HepG2 (cell line): ENCODE data around the gene PPM1M. TPM values are rescaled to one million over a fixed set of nuclear protein-coding genes. Genes with fewer than 3 reads are reported as not detected.

ENCODE experiments used
- AKAP8 ChIP-seq: sonication (generic); formaldehyde crosslinking; IDR thresholded peaks from 2 replicates; pipeline ENCODE4 v1.5.1; 2020; ENCODE audit warnings: mild to moderate bottlenecking, missing genetic modification reagents
- ARID4A ChIP-seq: sonication (generic); formaldehyde crosslinking; IDR thresholded peaks from 2 replicates; pipeline ENCODE4 v1.5.0; 2020; ENCODE audit warnings: mild to moderate bottlenecking, missing genetic modification reagents, borderline replicate concordance
- CBFB ChIP-seq: sonication (generic); formaldehyde crosslinking; IDR thresholded peaks from 2 replicates; pipeline ENCODE4 v1.4.0; 2020; ENCODE audit warnings: missing genetic modification reagents
- ETV5 ChIP-seq: IDR thresholded peaks from 2 replicates; pipeline ENCODE4 v1.6.1; 2018; ENCODE audit warnings: missing biosample characterization, missing genetic modification reagents, inconsistent platforms, borderline replicate concordance
- MXD1 ChIP-seq: sonication (generic); formaldehyde crosslinking; IDR thresholded peaks from 2 replicates; pipeline ENCODE4 v1.4.0; 2020; ENCODE audit warnings: mild to moderate bottlenecking, missing genetic modification reagents
- SMAD3 ChIP-seq: sonication (generic); formaldehyde crosslinking; IDR thresholded peaks from 2 replicates; pipeline ENCODE4 v1.4.0; 2020; ENCODE audit warnings: missing genetic modification reagents
- YEATS2 ChIP-seq: sonication (generic); formaldehyde crosslinking; IDR thresholded peaks from 2 replicates; pipeline ENCODE4 v1.4.0; 2020; ENCODE audit warnings: missing genetic modification reagents, borderline replicate concordance
- ZNF740 ChIP-seq: sonication (generic); formaldehyde crosslinking; IDR thresholded peaks from 2 replicates; pipeline ENCODE4 v1.4.0; 2020; ENCODE audit warnings: missing genetic modification reagents
- polyA plus RNA-seq, 8 experiments: library from polyadenylated mRNA; depleted of rRNA in 3 of 8; stranded (reverse) in 7 of 8; unstranded in 1 of 8; fragments of >200 nt; fragmentation: Illumina TruSeq in 4 of 8; extraction: Trizol in 4 of 8; gene quantifications; 2 replicates each; pipeline versions ENCODE4 v1.2.1 to v1.2.3, GENCODE V29; 2011 to 2016; ENCODE audit warnings: low read depth in 4 of 8, missing spikeins in 1 of 8, mixed read lengths in 1 of 8; ENCODE audit not compliant: insufficient read depth in 1 of 8
- total RNA-seq, 5 experiments: library from RNA; depleted of rRNA; stranded (reverse); fragments of >200 nt; fragmentation: Illumina TruSeq; extraction: Trizol; gene quantifications; 2 replicates each; pipeline ENCODE4 v1.2.3, GENCODE V29; 2016; ENCODE audit warnings: low read depth in 1 of 5
- TF ChIP-seq, protein P1 (sequence below): sonication (generic); formaldehyde crosslinking; IDR thresholded peaks from 2 replicates; pipeline ENCODE4 v1.8.0; 2022; ENCODE audit warnings: mild to moderate bottlenecking, missing genetic modification reagents, borderline replicate concordance
- TF ChIP-seq, protein P2 (sequence below): sonication (generic); formaldehyde crosslinking; IDR thresholded peaks from 2 replicates; pipeline ENCODE4 v1.5.0; 2020; ENCODE audit warnings: mild to moderate bottlenecking, missing genetic modification reagents, borderline replicate concordance

Gene PPM1M
- total and polyA plus RNA-seq, 2 of the 13 experiments (the other 11 are each of a cell fraction or from before 2014, with no cell fraction given): 2.5 to 5.9 TPM

DNA sequence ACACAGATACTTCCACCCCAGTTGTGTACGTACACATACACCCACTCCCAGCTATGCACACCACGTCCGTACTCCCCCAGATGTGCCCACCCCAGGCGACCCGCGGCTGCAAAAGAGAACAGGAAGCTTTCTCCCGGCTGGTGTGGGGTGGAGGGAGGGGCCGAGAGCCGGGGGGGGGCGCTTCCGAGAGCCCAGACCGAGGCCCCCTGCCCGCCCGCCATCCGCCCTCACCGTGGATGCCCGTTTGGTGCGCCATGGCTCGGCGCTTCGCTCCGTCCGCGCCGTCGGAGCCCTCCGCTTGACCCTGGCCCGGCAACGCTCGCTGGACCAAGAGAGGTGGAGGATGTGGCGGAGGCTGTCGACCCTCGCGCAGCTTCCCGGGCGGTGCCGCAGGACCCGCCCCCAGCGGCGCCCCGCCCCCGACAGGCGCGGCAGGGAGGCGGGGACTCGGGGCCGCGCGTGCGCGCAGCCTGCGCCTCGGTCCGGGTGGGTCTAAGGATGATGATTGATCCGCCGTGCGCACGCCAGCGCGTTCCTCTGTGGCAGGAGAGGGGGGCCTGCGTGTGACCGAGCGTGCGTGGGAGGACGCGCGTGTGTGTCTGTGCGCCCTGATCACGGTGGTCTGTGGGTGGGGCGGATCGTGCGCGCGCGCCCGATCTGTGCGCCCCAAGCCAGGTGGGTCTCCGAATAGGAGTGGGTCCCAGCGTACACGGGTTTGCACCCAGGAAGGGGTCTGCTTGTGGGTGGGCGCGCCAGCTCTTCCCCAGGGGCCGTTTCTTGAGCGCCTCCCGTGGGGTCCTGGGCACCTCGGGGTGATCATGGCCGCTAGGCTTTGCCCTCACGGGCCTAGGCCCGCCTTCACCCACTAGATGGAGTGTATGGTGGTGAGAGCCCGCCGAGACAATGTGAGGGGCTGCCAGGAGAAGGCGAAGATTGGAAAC lies 6.5 kb upstream of the PPM1M start, which contains the start of gene TWF2 (continued):
- TF ChIP-seq CBFB: peak; percentile 76; the same call in 1 of the 2 replicates
- no peak for TF ChIP-seq YEATS2
- 0 out of 2 replicates have a peak, but pooled peaks have one; percentile 0 for TF ChIP-seq SMAD3 (CRISPR knock-in tag)
- TF ChIP-seq, protein P1, sequence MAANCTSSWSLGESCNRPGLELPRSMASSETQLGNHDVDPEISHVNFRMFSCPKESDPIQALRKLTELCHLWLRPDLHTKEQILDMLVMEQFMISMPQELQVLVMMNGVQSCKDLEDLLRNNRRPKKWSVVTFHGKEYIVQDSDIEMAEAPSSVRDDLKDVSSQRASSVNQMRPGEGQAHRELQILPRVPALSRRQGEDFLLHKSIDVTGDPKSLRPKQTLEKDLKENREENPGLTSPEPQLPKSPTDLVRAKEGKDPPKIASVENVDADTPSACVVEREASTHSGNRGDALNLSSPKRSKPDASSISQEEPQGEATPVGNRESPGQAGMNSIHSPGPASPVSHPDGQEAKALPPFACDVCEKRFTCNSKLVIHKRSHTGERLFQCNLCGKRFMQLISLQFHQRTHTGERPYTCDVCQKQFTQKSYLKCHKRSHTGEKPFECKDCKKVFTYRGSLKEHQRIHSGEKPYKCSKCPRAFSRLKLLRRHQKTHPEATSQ: no peak
- TF ChIP-seq, protein P2, sequence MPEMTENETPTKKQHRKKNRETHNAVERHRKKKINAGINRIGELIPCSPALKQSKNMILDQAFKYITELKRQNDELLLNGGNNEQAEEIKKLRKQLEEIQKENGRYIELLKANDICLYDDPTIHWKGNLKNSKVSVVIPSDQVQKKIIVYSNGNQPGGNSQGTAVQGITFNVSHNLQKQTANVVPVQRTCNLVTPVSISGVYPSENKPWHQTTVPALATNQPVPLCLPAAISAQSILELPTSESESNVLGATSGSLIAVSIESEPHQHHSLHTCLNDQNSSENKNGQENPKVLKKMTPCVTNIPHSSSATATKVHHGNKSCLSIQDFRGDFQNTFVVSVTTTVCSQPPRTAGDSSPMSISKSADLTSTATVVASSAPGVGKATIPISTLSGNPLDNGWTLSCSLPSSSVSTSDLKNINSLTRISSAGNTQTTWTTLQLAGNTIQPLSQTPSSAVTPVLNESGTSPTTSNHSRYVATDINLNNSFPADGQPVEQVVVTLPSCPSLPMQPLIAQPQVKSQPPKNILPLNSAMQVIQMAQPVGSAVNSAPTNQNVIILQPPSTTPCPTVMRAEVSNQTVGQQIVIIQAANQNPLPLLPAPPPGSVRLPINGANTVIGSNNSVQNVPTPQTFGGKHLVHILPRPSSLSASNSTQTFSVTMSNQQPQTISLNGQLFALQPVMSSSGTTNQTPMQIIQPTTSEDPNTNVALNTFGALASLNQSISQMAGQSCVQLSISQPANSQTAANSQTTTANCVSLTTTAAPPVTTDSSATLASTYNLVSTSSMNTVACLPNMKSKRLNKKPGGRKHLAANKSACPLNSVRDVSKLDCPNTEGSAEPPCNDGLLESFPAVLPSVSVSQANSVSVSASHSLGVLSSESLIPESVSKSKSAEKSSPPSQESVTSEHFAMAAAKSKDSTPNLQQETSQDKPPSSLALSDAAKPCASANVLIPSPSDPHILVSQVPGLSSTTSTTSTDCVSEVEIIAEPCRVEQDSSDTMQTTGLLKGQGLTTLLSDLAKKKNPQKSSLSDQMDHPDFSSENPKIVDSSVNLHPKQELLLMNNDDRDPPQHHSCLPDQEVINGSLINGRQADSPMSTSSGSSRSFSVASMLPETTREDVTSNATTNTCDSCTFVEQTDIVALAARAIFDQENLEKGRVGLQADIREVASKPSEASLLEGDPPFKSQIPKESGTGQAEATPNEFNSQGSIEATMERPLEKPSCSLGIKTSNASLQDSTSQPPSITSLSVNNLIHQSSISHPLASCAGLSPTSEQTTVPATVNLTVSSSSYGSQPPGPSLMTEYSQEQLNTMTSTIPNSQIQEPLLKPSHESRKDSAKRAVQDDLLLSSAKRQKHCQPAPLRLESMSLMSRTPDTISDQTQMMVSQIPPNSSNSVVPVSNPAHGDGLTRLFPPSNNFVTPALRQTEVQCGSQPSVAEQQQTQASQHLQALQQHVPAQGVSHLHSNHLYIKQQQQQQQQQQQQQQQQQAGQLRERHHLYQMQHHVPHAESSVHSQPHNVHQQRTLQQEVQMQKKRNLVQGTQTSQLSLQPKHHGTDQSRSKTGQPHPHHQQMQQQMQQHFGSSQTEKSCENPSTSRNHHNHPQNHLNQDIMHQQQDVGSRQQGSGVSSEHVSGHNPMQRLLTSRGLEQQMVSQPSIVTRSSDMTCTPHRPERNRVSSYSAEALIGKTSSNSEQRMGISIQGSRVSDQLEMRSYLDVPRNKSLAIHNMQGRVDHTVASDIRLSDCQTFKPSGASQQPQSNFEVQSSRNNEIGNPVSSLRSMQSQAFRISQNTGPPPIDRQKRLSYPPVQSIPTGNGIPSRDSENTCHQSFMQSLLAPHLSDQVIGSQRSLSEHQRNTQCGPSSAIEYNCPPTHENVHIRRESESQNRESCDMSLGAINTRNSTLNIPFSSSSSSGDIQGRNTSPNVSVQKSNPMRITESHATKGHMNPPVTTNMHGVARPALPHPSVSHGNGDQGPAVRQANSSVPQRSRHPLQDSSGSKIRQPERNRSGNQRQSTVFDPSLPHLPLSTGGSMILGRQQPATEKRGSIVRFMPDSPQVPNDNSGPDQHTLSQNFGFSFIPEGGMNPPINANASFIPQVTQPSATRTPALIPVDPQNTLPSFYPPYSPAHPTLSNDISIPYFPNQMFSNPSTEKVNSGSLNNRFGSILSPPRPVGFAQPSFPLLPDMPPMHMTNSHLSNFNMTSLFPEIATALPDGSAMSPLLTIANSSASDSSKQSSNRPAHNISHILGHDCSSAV (CRISPR knock-in tag): no peak
- TF ChIP-seq ETV5 (CRISPR knock-in tag): no peak
- peak; percentile 57; the same call in 1 of the 2 replicates for TF ChIP-seq ARID4A
- no peak; the same call in 1 of the 2 replicates for TF ChIP-seq ZNF740
- TF ChIP-seq MXD1 (CRISPR knock-in tag): peak; percentile 47; the same call in 1 of the 2 replicates
- no peak for TF ChIP-seq AKAP8 (CRISPR knock-in tag)
